C4-2B (cell line): ENCODE data around the gene MTO1.
"Not testable (repeated sequence)": the region's sequence is repeated elsewhere in the genome, so short reads cannot be mapped to it uniquely, and the experiment has no call there.

Experiments
- H3K27ac ChIP-seq: fragments of 450-650 bp; 2 replicates; pipeline ENCODE4 v1.5.1; 2017
- CTCF ChIP-seq: fragments of 450-650 bp; conservative IDR thresholded peaks from 2 replicates; pipeline ENCODE4 v1.5.1; 2017; ENCODE audit warnings: mild to moderate bottlenecking
- ZFX ChIP-seq: fragments of 450-650 bp; IDR thresholded peaks from 2 replicates; pipeline ENCODE4 v1.6.1; 2017

MTO1 gene

GRCh38 chr6:73538116-73538779 lies 76.7 kb downstream of the MTO1 start:
- no peak for TF ChIP-seq ZFX
- no peak for TF ChIP-seq CTCF
- no peak overlapping the region for H3K27ac ChIP-seq

- H3K27ac ChIP-seq: not testable (repeated sequence)
Observed at GRCh38 chr6:73542481-73542880, 80.9 kb downstream of the MTO1 start.

DNA sequence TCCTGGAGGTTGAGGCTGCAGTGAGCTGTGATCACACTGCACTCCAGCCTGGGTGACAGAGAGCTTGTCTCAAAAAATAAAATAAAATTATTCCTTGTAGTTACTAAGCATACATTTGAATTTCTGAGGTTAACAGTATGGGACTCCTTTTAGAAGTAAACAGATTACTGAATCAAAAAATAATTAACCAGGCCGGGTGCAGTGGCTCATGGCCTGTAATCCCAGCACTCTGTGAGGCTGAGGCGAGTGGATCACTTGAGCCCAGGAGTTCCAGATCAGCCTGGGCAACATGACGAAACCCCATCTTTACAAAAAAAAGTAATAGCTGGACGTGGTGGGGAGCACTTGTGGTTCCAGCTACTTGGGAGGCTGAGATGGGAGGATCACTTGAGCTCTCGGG lies 81.4 kb downstream of the MTO1 start:
- H3K27ac ChIP-seq: no peak overlapping the region
- TF ChIP-seq ZFX: no peak
- TF ChIP-seq CTCF: no peak

DNA sequence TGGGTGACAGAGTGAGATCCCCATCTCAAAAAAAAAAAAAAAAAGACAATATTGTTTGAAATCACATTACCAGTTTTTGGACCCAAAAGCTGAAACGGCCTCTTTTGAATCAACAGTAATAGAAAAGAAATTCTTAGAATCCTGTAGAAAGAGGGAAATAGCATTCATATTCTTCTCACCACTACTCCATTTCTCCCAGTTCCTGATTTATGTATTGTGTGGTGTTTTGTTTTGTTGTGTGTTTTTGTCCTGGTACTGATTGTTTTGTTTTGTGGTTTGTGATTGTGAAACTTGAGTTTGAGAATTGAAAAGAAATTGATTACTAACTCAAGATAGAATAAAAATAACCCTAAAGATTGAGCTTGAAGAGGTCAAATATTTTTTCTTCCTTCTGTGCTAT lies 85.5 kb downstream of the MTO1 start:
- TF ChIP-seq CTCF: no peak
- TF ChIP-seq ZFX: no peak
- H3K27ac ChIP-seq: no peak overlapping the region

DNA sequence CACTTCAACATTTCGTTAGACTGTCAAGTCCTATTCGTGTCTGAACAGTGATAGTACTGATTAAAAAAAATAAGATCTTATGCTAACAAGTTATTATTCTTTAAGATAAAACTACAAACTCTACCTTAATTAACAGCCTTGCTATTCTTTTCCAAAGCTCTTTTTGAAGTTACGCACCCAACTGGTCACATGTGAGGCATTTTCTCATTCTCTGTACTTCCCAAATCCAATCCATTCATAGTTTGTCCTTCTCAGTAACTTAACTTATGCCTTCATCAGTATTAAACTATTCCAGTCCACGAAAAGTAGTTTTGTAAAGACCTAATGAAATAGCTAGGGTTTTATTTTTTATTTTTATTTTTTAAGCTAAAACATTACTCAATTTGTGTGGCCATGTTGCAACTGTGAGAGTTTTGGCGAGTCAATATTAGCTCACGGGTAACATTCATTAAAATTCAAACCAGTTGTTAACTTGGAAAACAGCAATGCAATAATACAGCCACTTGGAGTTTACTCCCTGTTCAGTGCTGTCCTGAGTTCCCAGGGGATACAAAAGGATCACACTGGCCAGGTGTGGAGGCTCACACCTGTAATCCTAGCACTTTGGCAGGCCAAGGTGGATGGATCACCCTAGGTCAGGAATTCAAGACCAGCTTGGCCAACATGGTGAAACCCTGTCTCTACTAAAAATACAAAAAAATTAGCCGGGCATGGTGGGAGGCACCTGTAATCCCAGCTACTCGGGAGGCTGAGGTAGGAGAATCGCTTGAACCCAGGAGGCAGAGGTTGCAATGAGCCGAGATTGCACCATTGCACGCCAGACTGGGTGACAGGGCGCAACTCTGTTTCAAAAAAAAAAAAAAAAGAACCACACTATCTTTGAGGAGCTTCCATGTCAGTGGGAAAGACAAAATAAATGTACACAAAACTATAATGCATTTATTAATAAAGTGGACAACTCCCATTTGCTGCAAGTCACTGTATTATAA lies 87.2 kb downstream of the MTO1 start:
- TF ChIP-seq ZFX: no peak
- TF ChIP-seq CTCF: no peak; the same call in 1 of the 2 replicates
- no peak overlapping the region for H3K27ac ChIP-seq

DNA sequence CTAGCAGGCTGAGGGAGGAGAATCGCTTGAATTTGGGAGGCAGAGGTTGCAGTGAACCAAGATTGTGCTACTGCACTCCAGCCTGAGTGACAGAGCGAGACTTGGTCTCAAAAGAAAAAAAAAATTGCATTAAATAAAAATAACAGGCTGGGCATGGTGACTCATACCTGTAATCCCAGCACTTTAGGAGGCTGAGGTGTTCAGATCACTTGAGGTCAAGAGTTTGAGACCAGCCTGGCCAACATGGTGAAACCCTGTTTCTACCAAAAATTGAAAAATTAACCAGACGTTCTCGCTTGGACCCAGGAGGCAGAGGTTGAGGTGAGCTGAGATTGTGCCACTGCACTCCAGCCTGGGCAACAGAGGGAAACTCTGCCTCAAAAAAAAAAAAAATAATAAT lies 89.6 kb downstream of the MTO1 start:
- not testable (repeated sequence) for H3K27ac ChIP-seq

DNA sequence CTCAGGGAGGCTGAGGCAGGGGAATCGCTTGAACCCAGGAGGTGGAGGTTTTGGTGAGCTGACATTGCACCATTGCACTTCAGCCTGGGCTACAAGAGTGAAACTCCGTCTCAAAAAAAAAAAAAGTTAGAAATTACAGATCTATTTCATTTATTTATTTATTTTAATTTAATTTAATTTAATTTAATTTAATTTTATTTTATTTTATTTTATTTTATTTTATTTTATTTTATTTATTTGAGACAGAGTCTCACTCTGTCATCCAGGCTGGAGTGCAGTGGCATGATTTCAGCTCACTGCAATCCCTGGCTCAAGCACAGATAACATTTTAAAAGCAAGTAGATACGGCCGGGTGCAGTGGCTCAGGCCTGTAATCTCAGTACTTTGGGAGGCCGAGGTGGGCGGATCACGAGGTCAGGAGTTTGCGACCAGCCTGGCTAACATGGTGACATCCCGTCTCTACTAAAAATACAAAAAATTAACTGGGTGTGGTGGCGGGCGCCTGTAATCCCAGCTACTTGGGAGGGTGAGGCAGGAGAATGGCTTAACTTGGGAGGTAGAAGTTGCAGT lies 93.9 kb downstream of the MTO1 start:
- H3K27ac ChIP-seq: not testable (repeated sequence)

DNA sequence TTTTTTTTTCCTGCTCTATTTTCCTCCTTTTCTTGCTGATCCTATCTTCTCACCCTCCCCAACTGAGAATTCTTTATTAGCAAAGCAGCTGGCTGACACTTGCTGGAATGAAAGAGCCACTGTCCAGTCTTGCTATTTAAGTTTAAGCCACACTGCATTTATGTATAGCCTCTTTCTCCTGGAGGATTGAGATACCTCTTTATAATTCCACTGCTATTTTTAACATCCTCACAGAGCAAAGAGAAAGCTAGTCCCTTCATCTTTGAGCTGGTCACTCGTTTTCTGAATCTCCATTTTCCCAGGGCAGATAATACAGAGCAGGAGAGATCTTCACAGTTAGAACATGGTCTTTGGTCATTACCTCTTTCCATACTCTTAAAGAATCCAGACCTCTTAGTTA lies 95.3 kb downstream of the MTO1 start:
- no peak for TF ChIP-seq CTCF
- TF ChIP-seq ZFX: no peak
- H3K27ac ChIP-seq: no peak overlapping the region
